Measurements from ENCODE around the gene GPC5.
"Not testable (repeated sequence)": the region's sequence is repeated elsewhere in the genome, so short reads cannot be mapped to it uniquely, and the experiment has no call there.

Gene GPC5

GRCh38 chr13:92418818-92419412 is 1020.5 kb downstream of the GPC5 start:
- no peak for DNase-seq

GRCh38 chr13:92429231-92429630 is 1030.8 kb downstream of the GPC5 start:
- no peak for DNase-seq

- DNase-seq: no peak
Observed at GRCh38 chr13:92433386-92433785, 1035.0 kb downstream of the GPC5 start.

GRCh38 chr13:92433963-92434362 is 1035.5 kb downstream of the GPC5 start:
- DNase-seq: no peak

GRCh38 chr13:92436924-92437323 is 1038.5 kb downstream of the GPC5 start:
- DNase-seq: no peak

- DNase-seq: no peak
Observed at GRCh38 chr13:92444244-92444643, 1045.8 kb downstream of the GPC5 start.

GRCh38 chr13:92451060-92451459 is 1052.6 kb downstream of the GPC5 start:
- no peak for DNase-seq

GRCh38 chr13:92452840-92453239 is 1054.4 kb downstream of the GPC5 start:
- no peak for DNase-seq

- DNase-seq: no peak
Observed at GRCh38 chr13:92459306-92459705, 1060.9 kb downstream of the GPC5 start.

GRCh38 chr13:92460479-92460878 is 1062.1 kb downstream of the GPC5 start:
- no peak for DNase-seq

- no peak for DNase-seq
Observed at GRCh38 chr13:92461402-92461801, 1063.0 kb downstream of the GPC5 start.

GRCh38 chr13:92461831-92462230 is 1063.4 kb downstream of the GPC5 start:
- no peak for DNase-seq

GRCh38 chr13:92463134-92463533 is 1064.7 kb downstream of the GPC5 start:
- no peak for DNase-seq

- DNase-seq: no peak
Observed at GRCh38 chr13:92473765-92474475, 1075.5 kb downstream of the GPC5 start.

- DNase-seq: no peak
Observed at GRCh38 chr13:92480387-92480786, 1082.0 kb downstream of the GPC5 start.

GRCh38 chr13:92482790-92483189 is 1084.4 kb downstream of the GPC5 start:
- not testable (repeated sequence) for DNase-seq

- DNase-seq: no peak
Observed at GRCh38 chr13:92483894-92484293, 1085.5 kb downstream of the GPC5 start.

- no peak for DNase-seq
Observed at GRCh38 chr13:92487238-92487637, 1088.8 kb downstream of the GPC5 start.

- DNase-seq: no peak
Observed at GRCh38 chr13:92488249-92488852, 1089.9 kb downstream of the GPC5 start.

GRCh38 chr13:92491839-92492238 is 1093.4 kb downstream of the GPC5 start:
- no peak for DNase-seq

GRCh38 chr13:92494915-92495314 is 1096.5 kb downstream of the GPC5 start:
- DNase-seq: no peak

- no peak for DNase-seq
Observed at GRCh38 chr13:92500192-92500591, 1101.8 kb downstream of the GPC5 start.

GRCh38 chr13:92510416-92510815 is 1112.0 kb downstream of the GPC5 start:
- no peak for DNase-seq

- no peak for DNase-seq
Observed at GRCh38 chr13:92512852-92513251, 1114.4 kb downstream of the GPC5 start.

Data from stimulated activated CD8-positive, alpha-beta memory T cell treated with anti-CD3 and anti-CD28 coated beads, Interleukin-4, amount 100 ng/mL, for 48 hours (primary cell).